Keratinocyte (primary cell): ENCODE results near the gene CCNG2. TPM values are rescaled to one million over a fixed set of nuclear protein-coding genes. Genes with fewer than 3 reads are reported as not detected.

Experiments
- DNase-seq: peaks from one replicate; pipeline ENCODE4 v3.0.0-alpha.2; 2011; ENCODE audit warnings: low read depth, missing footprints, low spot score
- FAIRE-seq: peaks from 2 replicates; lab custom pipeline; 2011; peaks lifted over from hg19 to GRCh38; lab: Jason Lieb, UNC
- H2AFZ ChIP-seq: 2 replicates; pipeline ENCODE4 v1.6.0; 2012; ENCODE audit warnings: low read length, control low read depth, inconsistent platforms; ENCODE audit not compliant: control insufficient read depth
- H3K27ac ChIP-seq: 2 replicates; pipeline ENCODE4 v1.5.1; 2011; ENCODE audit warnings: low read length; ENCODE audit not compliant: control insufficient read depth, insufficient read depth
- H3K27me3 ChIP-seq: 3 replicates; pipeline ENCODE4 v1.6.0; 2011; ENCODE audit warnings: low read length; ENCODE audit not compliant: control insufficient read depth, insufficient read depth; ENCODE audit errors: extremely low read depth
- H3K36me3 ChIP-seq, 2 experiments: 2 replicates in 1 of 2; 3 replicates in 1 of 2; pipeline ENCODE4 v1.5.1; 2011; ENCODE audit warnings: low read length in 2 of 2, mild to moderate bottlenecking in 1 of 2; ENCODE audit not compliant: control insufficient read depth in 2 of 2, insufficient read depth in 2 of 2; ENCODE audit errors: extremely low read depth in 1 of 2
- H3K4me1 ChIP-seq: 3 replicates; pipeline ENCODE4 v1.5.1; 2011; ENCODE audit warnings: low read length; ENCODE audit not compliant: control insufficient read depth, insufficient read depth; ENCODE audit errors: extremely low read depth
- H3K4me2 ChIP-seq: 3 replicates; pipeline ENCODE4 v1.6.0; 2011; ENCODE audit warnings: low read depth, low read length; ENCODE audit not compliant: control insufficient read depth, insufficient read depth; ENCODE audit errors: extremely low read depth
- H3K4me3 ChIP-seq, 3 experiments: fragments of 200-600 bp in 1 of 3; sonication (generic) in 1 of 3; 2 replicates in 2 of 3; 3 replicates in 1 of 3; pipeline ENCODE4 v1.5.1; 2011 to 2016; ENCODE audit warnings: low read length in 3 of 3, mild to moderate bottlenecking in 3 of 3, control low read depth in 2 of 3, inconsistent platforms in 1 of 3, low read depth in 1 of 3, mixed read lengths in 1 of 3, mixed run types in 1 of 3, moderate library complexity in 1 of 3; ENCODE audit not compliant: control insufficient read depth in 2 of 3, insufficient read depth in 2 of 3; ENCODE audit errors: extremely low read depth in 1 of 3
- H3K79me2 ChIP-seq: 2 replicates; pipeline ENCODE4 v1.6.0; 2012; ENCODE audit warnings: low read length; ENCODE audit not compliant: control insufficient read depth, insufficient read depth
- H3K9ac ChIP-seq: 3 replicates; pipeline ENCODE4 v1.6.0; 2011; ENCODE audit warnings: low read length; ENCODE audit not compliant: control insufficient read depth, insufficient read depth; ENCODE audit errors: extremely low read depth
- H3K9me1 ChIP-seq: 3 replicates; pipeline ENCODE4 v1.6.0; 2011; ENCODE audit warnings: low read length; ENCODE audit not compliant: control insufficient read depth, insufficient read depth; ENCODE audit errors: extremely low read depth
- H3K9me3 ChIP-seq: 2 replicates; pipeline ENCODE4 v1.5.1; 2012; ENCODE audit warnings: low read depth, low read length; ENCODE audit not compliant: control insufficient read depth
- H4K20me1 ChIP-seq: 3 replicates; pipeline ENCODE4 v1.6.0; 2011; ENCODE audit warnings: low read length; ENCODE audit not compliant: control insufficient read depth, insufficient read depth; ENCODE audit errors: extremely low read depth
- CTCF ChIP-seq, 3 experiments: IDR thresholded peaks in 1 of 3; conservative IDR thresholded peaks in 1 of 3; optimal IDR thresholded peaks in 1 of 3; 2 replicates in 2 of 3; 3 replicates in 1 of 3; pipeline versions ENCODE3 to v1.5.1; 2011; ENCODE audit warnings: low read length in 3 of 3, mild to moderate bottlenecking in 3 of 3, moderate library complexity in 2 of 3, control low read depth in 1 of 3, inconsistent platforms in 1 of 3; ENCODE audit not compliant: insufficient read depth in 2 of 3; ENCODE audit errors: extremely low read depth in 1 of 3
- EZH2 ChIP-seq: IDR thresholded peaks from one replicate; pipeline ENCODE4 v1.6.1; 2012; ENCODE audit warnings: inconsistent platforms, mild to moderate bottlenecking, low read length, moderate library complexity
- dilution Hi-C: fragments of 300-500 bp; cut with MboI; formaldehyde crosslinking; loops from one replicate; pipeline ENCODE4 v1.7.0; 2020; ENCODE audit warnings: low sequenced_read_pairs; ENCODE audit not compliant: extremely low pct_ligation_motif_present
- polyA plus RNA-seq, 5 experiments: library from polyadenylated mRNA; depleted of rRNA in 3 of 5; stranded (reverse) in 3 of 5; stranded (forward) in 1 of 5; unstranded in 1 of 5; fragments of >200 nt; gene quantifications; 1 replicate in 1 of 5; 2 replicates in 3 of 5; 3 replicates in 1 of 5; pipeline versions ENCODE4 v1.2.1 to v1.2.3, GENCODE V29; 2011 to 2012; ENCODE audit warnings: missing spikeins in 2 of 5, low read depth in 1 of 5, low replicate concordance in 1 of 5

Gene CCNG2
- polyA plus RNA-seq, 1 donor (not counting 4 experiments of a cell fraction or from before 2014, with no cell fraction given), result 96.9 TPM

- Histone ChIP-seq H3K36me3 (no peaks in the 10 kb centered on the region), H3K27me3 (no peaks in the 10 kb centered on the region), H3K4me1 (peaks cover 11% of the 10 kb centered on the region), H3K9me1 (no peaks in the 10 kb centered on the region), H3K9me3 (no peaks in the 10 kb centered on the region), H3K27ac (no peak overlapping the region), H3K4me2 (no peak overlapping the region), H4K20me1 (no peaks in the 10 kb centered on the region), H3K79me2 (no peaks in the 10 kb centered on the region), H3K4me3 (no peak overlapping the region), H3K9ac (no peak overlapping the region), H2AFZ (no peak overlapping the region)
- DNase-seq (no peak), FAIRE-seq (no peak)
- dilution Hi-C loops, result no loop called here
- TF ChIP-seq CTCF (optimal IDR thresholded peaks at IDR 0.05 in 1 of 3, IDR thresholded peaks at IDR 0.05 in 1 of 3, conservative IDR thresholded peaks at IDR 0.05 in 1 of 3; ENCODE audit: extremely low read depth in 1 of 3, insufficient read depth in 2 of 3, low read length in 3 of 3) (no peak), EZH2 (no peak)
Observed at GRCh38 chr4:77141964-77142645, 14.9 kb upstream of the CCNG2 start.

DNA sequence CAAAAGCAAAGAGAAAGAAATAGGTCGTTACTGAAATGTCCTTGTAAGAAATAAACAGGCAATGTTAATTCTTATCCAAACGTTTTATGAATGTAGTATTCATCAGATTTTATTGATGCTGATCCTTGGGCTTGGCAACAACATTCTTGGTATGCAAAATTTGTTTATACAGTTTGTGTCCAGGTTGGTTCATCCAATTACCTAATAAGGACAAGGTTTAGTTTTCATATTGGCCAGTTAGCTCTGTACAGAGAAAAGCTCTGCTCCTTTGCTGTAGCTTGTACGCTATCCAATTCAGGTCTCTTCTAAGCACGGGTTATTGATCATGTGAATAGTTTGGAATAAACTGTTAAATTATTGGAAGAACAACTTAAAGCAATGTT, 14.4 kb upstream of the CCNG2 start:
- H2AFZ ChIP-seq, result no peak overlapping the region
- no peaks in the 10 kb centered on the region for H4K20me1 ChIP-seq
- H3K27ac ChIP-seq, result no peak overlapping the region
- H3K4me1 ChIP-seq, result peaks cover 11% of the 10 kb centered on the region
- no peak for FAIRE-seq
- no peak overlapping the region for H3K4me2 ChIP-seq
- no peaks in the 10 kb centered on the region for H3K79me2 ChIP-seq
- dilution Hi-C loops, result no loop called here
- no peaks in the 10 kb centered on the region for H3K36me3 ChIP-seq
- TF ChIP-seq CTCF (optimal IDR thresholded peaks at IDR 0.05 in 1 of 3, IDR thresholded peaks at IDR 0.05 in 1 of 3, conservative IDR thresholded peaks at IDR 0.05 in 1 of 3; ENCODE audit: extremely low read depth in 1 of 3, insufficient read depth in 2 of 3, low read length in 3 of 3) (no peak), EZH2 (no peak)
- DNase-seq, result no peak
- no peaks in the 10 kb centered on the region for H3K27me3 ChIP-seq
- no peak overlapping the region for H3K4me3 ChIP-seq
- no peak overlapping the region for H3K9ac ChIP-seq
- no peaks in the 10 kb centered on the region for H3K9me1 ChIP-seq
- no peaks in the 10 kb centered on the region for H3K9me3 ChIP-seq
